B cell (primary cell): ENCODE data around the gene SNAP29. TPM values are rescaled to one million over a fixed set of nuclear protein-coding genes. Genes with fewer than 3 reads are reported as not detected.

ENCODE experiments used
- ATAC-seq: fragments of 200-7000 bp; cut with Tn5 transposase; one replicate; pipeline ENCODE4 v1.10.0; 2021; ENCODE audit warnings: low read depth, mild to moderate bottlenecking, moderate number of reproducible peaks, moderate library complexity
- CTCF ChIA-PET: fragments of 350-600 bp; sonication (Branson Sonifier 250); formaldehyde crosslinking; loops from one replicate; lab custom pipeline; 2021; ENCODE audit warnings: antibody characterized with exemption, inconsistent platforms; lab: Charles Lee
- POLR2A ChIA-PET: fragments of 350-600 bp; sonication (Branson Sonifier 250); formaldehyde crosslinking; loops from one replicate; lab custom pipeline; 2021; ENCODE audit warnings: antibody characterized with exemption; lab: Charles Lee
- DNase-seq: peaks from one replicate; pipeline ENCODE4 v3.0.0; 2013
- H2AFZ ChIP-seq: 2 replicates; pipeline ENCODE4 v1.6.1; 2012; ENCODE audit warnings: mild to moderate bottlenecking, low read depth, low read length; ENCODE audit not compliant: insufficient read depth, poor library complexity, severe bottlenecking
- H3K27ac ChIP-seq, 2 donors: 1 replicate in 1 of 2; 2 replicates in 1 of 2; pipeline ENCODE4 v1.5.1; 2012 to 2013; ENCODE audit warnings: low read length in 2 of 2, mild to moderate bottlenecking in 2 of 2, moderate library complexity in 1 of 2
- H3K27me3 ChIP-seq, 4 experiments: fragments of 200-600 bp in 1 of 4; sonication (generic) in 1 of 4; replicated peaks in 1 of 4; 1 replicate in 2 of 4; 2 replicates in 2 of 4; pipeline versions ENCODE4 v1.6.1 to v1.7.0; 2013 to 2016; ENCODE audit warnings: low read length in 3 of 4, mild to moderate bottlenecking in 2 of 4, mixed read lengths in 1 of 4, moderate library complexity in 1 of 4; ENCODE audit not compliant: insufficient read depth in 4 of 4, control insufficient read depth in 3 of 4; ENCODE audit errors: control extremely low read depth in 1 of 4
- H3K36me3 ChIP-seq, 2 experiments: replicated peaks in 1 of 2; 1 replicate in 1 of 2; 2 replicates in 1 of 2; pipeline versions ENCODE4 v1.6.1 to v1.7.1; 2013; ENCODE audit warnings: low read length in 1 of 2; ENCODE audit not compliant: insufficient read depth in 2 of 2, control insufficient read depth in 1 of 2; ENCODE audit errors: control extremely low read depth in 1 of 2, extremely low read depth in 1 of 2
- H3K4me1 ChIP-seq, 2 donors: fragments of 200-600 bp in 1 of 2; sonication (generic) in 1 of 2; 1 replicate in 1 of 2; 2 replicates in 1 of 2; pipeline versions ENCODE4 v1.5.1 to v1.6.1; 2013 to 2017; ENCODE audit warnings: low read length in 2 of 2; ENCODE audit not compliant: control insufficient read depth in 2 of 2, insufficient read depth in 2 of 2
- H3K4me2 ChIP-seq: replicated peaks from 2 replicates; pipeline ENCODE3; 2012; ENCODE audit warnings: mild to moderate bottlenecking, low read depth, low read length; ENCODE audit not compliant: poor library complexity, severe bottlenecking
- H3K4me3 ChIP-seq, 5 experiments: fragments of 200-600 bp in 1 of 5; sonication (generic) in 1 of 5; 1 replicate in 3 of 5; 2 replicates in 2 of 5; pipeline versions ENCODE4 v1.5.1 to v1.7.0; 2011 to 2016; ENCODE audit warnings: low read length in 4 of 5, mild to moderate bottlenecking in 4 of 5, low read depth in 2 of 5, control low read depth in 1 of 5, moderate library complexity in 1 of 5; ENCODE audit not compliant: insufficient read depth in 1 of 5; ENCODE audit errors: control extremely low read depth in 1 of 5, extremely low read depth in 1 of 5
- H3K79me2 ChIP-seq: fragments of 200-600 bp; sonication (generic); one replicate; pipeline ENCODE4 v1.6.0; 2016; ENCODE audit warnings: low read length; ENCODE audit not compliant: control insufficient read depth, insufficient read depth
- H3K9ac ChIP-seq: fragments of 200-600 bp; sonication (generic); 2 replicates; pipeline ENCODE4 v1.6.1; 2017; ENCODE audit warnings: mild to moderate bottlenecking, low read length, moderate library complexity
- H3K9me3 ChIP-seq, 3 donors: one replicate each; pipeline versions ENCODE4 v1.6.1 to v1.7.1; 2013; ENCODE audit warnings: low read length in 2 of 3; ENCODE audit not compliant: control insufficient read depth in 2 of 3, insufficient read depth in 1 of 3; ENCODE audit errors: control extremely low read depth in 1 of 3
- H4K20me1 ChIP-seq: 2 replicates; pipeline ENCODE4 v1.6.0; 2012; ENCODE audit warnings: mild to moderate bottlenecking, low read length; ENCODE audit not compliant: insufficient read depth, control insufficient read depth, poor library complexity, severe bottlenecking
- H3K27ac Mint-ChIP-seq: one replicate; pipeline ENCODE4 v1.8.0; 2021; ENCODE audit warnings: mixed read lengths
- H3K27me3 Mint-ChIP-seq: one replicate; pipeline ENCODE4 v1.8.0; 2021; ENCODE audit warnings: mixed read lengths
- H3K4me1 Mint-ChIP-seq: one replicate; pipeline ENCODE4 v1.8.0; 2021; ENCODE audit warnings: mixed read lengths
- H3K4me3 Mint-ChIP-seq: one replicate; pipeline ENCODE4 v1.8.0; 2021; ENCODE audit warnings: mixed read lengths
- H3K9me3 Mint-ChIP-seq: one replicate; pipeline ENCODE4 v1.8.0; 2022; ENCODE audit warnings: mixed read lengths; ENCODE audit not compliant: insufficient read depth
- CTCF ChIP-seq: fragments of 200-600 bp; IDR thresholded peaks from one replicate; pipeline ENCODE4 v1.8.0; 2022; ENCODE audit warnings: antibody characterized with exemption, mild to moderate bottlenecking
- EZH2 ChIP-seq: IDR thresholded peaks from 2 replicates; pipeline ENCODE4 v1.6.1; 2012; ENCODE audit warnings: borderline replicate concordance, low read depth, mild to moderate bottlenecking, moderate library complexity, low read length; ENCODE audit not compliant: insufficient read depth, poor library complexity, severe bottlenecking
- WGBS: methylation state at CpG from one replicate; pipeline ENCODE4 v1.1.5; 2013; ENCODE audit warnings: missing lambda C conversion rate; ENCODE audit not compliant: insufficient coverage; 5-methylcytosine and 5-hydroxymethylcytosine counted together
- intact Hi-C: fragments of 100-400 bp; cut with micrococcal nuclease; formaldehyde crosslinking; loops from one replicate; pipeline ENCODE4 v1.10.0; 2022
- polyA plus RNA-seq: library from polyadenylated mRNA; depleted of rRNA; stranded (reverse); fragments of >200 nt; gene quantifications from 2 replicates; pipeline ENCODE4 v1.2.3, GENCODE V29; 2012
- total RNA-seq, 2 donors: library from RNA; stranded (reverse); fragments of 120-200 nt in 1 of 2; gene quantifications; 1 replicate in 1 of 2; 2 replicates in 1 of 2; pipeline versions ENCODE4 v1.2.3 to v1.2.4, GENCODE V29; 2013 to 2022

The SNAP29 gene
- total and polyA plus RNA-seq, 2 donors (not counting 1 experiment from before 2014, with no cell fraction given): 13.4 to 17.4 TPM

GRCh38 chr22:20877715-20878114 lies 18.9 kb downstream of the SNAP29 start:
- TF ChIP-seq CTCF (no peak), EZH2 (no peak)
- POLR2A ChIA-PET: interaction anchor here (0.6 kb wide), 1 partner anchor 22 kb away, joined by 7 read pairs; no protein-coding TSS in a partner anchor
- no peaks in the 10 kb centered on the region for H3K9me3 Mint-ChIP-seq
- H3K27me3 Mint-ChIP-seq: no peaks in the 10 kb centered on the region
- Histone ChIP-seq H3K36me3 (peaks cover 0 to 33% of the 10 kb centered on the region in 2 experiments), H3K9me3 (no peaks in the 10 kb centered on the region), H3K4me2 (no peak overlapping the region), H3K27ac (no peak overlapping the region), H2AFZ (no peak overlapping the region), H3K4me3 (no peak overlapping the region), H3K4me1 (no peaks in the 10 kb centered on the region), H3K79me2 (no peaks in the 10 kb centered on the region), H4K20me1 (no peaks in the 10 kb centered on the region), H3K27me3 (no peaks in the 10 kb centered on the region), H3K9ac (no peak overlapping the region)
- ATAC-seq: no peak
- WGBS: 100% methylated on average over 2 of the region's 3 CpGs
- H3K27ac Mint-ChIP-seq: no peak overlapping the region
- H3K4me1 Mint-ChIP-seq: no peaks in the 10 kb centered on the region
- no peak overlapping the region for H3K4me3 Mint-ChIP-seq
- intact Hi-C loops: no loop called here
- CTCF ChIA-PET: no interaction called here
- DNase-seq: no peak

- intact Hi-C loops: no loop called here
These were observed 22.4 kb downstream of the SNAP29 start for GRCh38 chr22:20881231-20881630.

More at GRCh38 chr22:20881231-20881630, 22.4 kb downstream of the SNAP29 start:
- no peak for DNase-seq
- Histone ChIP-seq H3K27ac (no peak overlapping the region), H3K4me2 (no peak overlapping the region), H3K9me3 (no peaks in the 10 kb centered on the region), H3K36me3 (peaks cover 0 to 42% of the 10 kb centered on the region in 2 experiments), H3K4me3 (no peak overlapping the region), H4K20me1 (no peaks in the 10 kb centered on the region), H3K79me2 (no peaks in the 10 kb centered on the region), H3K27me3 (no peaks in the 10 kb centered on the region), H3K4me1 (no peaks in the 10 kb centered on the region), H3K9ac (no peak overlapping the region), H2AFZ (no peak overlapping the region)
- TF ChIP-seq EZH2 (no peak), CTCF (no peak)
- Mint-ChIP-seq H3K9me3 (no peaks in the 10 kb centered on the region), H3K4me3 (no peak overlapping the region), H3K4me1 (no peaks in the 10 kb centered on the region), H3K27me3 (no peaks in the 10 kb centered on the region), H3K27ac (no peak overlapping the region)
- ChIA-PET CTCF (interaction anchor here (1.5 kb wide), 1 partner anchor 8 kb away, joined by 3 read pairs; no protein-coding TSS in a partner anchor), POLR2A (no interaction called here)
- ATAC-seq: no peak
- WGBS: 100% methylated on average over 2 of the region's 5 CpGs
